Suprapubic skin (tissue), 4 donors: ENCODE measurements around the gene PLA2G4F. TPM values are rescaled to one million over a fixed set of nuclear protein-coding genes. Genes with fewer than 3 reads are reported as not detected.

Experiments
- DNase-seq, 2 donors: peaks; one replicate each; pipeline ENCODE4 v3.0.0-alpha.2; 2019; ENCODE audit warnings: low spot score in 2 of 2
- H3K27ac ChIP-seq: fragments of 200-600 bp; sonication (generic); one replicate; pipeline ENCODE4 v1.5.1; 2019
- H3K27me3 ChIP-seq: fragments of 200-600 bp; sonication (generic); one replicate; pipeline ENCODE4 v1.5.1; 2019
- H3K36me3 ChIP-seq: fragments of 200-600 bp; sonication (generic); one replicate; pipeline ENCODE4 v1.5.1; 2019
- H3K4me1 ChIP-seq: fragments of 200-600 bp; sonication (generic); one replicate; pipeline ENCODE4 v1.5.1; 2019
- H3K4me3 ChIP-seq: fragments of 200-600 bp; sonication (generic); one replicate; pipeline ENCODE4 v1.5.1; 2019; ENCODE audit warnings: mild to moderate bottlenecking
- H3K9me3 ChIP-seq: fragments of 200-600 bp; sonication (generic); one replicate; pipeline ENCODE4 v1.5.1; 2019
- EP300 ChIP-seq: sonication (generic); formaldehyde crosslinking; IDR thresholded peaks from one replicate; pipeline ENCODE4 v1.6.1; 2017; ENCODE audit warnings: antibody characterized with exemption
- POLR2A ChIP-seq, 2 donors: fragments of 450-650 bp; IDR thresholded peaks; one replicate each; pipeline ENCODE4 v1.6.1; 2017; ENCODE audit warnings: antibody characterized with exemption in 2 of 2, mild to moderate bottlenecking in 2 of 2, moderate library complexity in 2 of 2
- POLR2AphosphoS5 ChIP-seq, 3 donors: sonication (generic); formaldehyde crosslinking; IDR thresholded peaks; one replicate each; pipeline ENCODE4 v1.6.1; 2017; ENCODE audit warnings: antibody characterized with exemption in 3 of 3
- WGBS: methylation state at CpG from one replicate; pipeline ENCODE4 v1.1.5; 2018; 5-methylcytosine and 5-hydroxymethylcytosine counted together
- total RNA-seq, 4 donors: library from RNA; depleted of rRNA; stranded (reverse); fragments of >200 nt; gene quantifications; one replicate each; pipeline ENCODE4 v1.1.0, GENCODE V29; 2016
- TF ChIP-seq, protein P1 (sequence below), 2 donors: fragments of 200-600 bp in 1 of 2; fragments of 450-650 bp in 1 of 2; sonication (generic) in 1 of 2; IDR thresholded peaks; one replicate each; pipeline ENCODE4 v1.5.1; 2016 to 2019; ENCODE audit warnings: antibody characterized with exemption in 2 of 2, mild to moderate bottlenecking in 1 of 2, moderate library complexity in 1 of 2

PLA2G4F gene
- total RNA-seq, 4 donors from 2014 or later, result 209 to 311 (median 246) TPM

DNA sequence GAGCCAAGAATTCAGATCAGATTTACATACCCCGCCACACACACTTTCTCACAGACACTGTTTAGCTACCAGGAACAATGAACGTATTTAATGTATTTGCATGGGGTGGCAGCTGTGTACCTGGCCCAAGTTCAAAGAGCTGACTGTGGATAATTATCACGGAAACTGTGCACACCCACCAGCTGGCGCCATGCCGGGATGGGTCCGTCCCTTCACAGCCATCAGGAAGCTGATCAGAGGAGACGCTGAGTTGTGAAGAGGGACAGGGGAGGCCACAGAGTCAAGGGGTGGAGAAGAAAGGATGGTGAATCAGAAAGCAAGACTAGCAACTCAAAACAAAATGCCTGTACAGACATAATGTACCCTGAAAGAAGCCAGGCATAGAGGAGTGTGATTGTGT lies 49.0 kb downstream of the PLA2G4F start:
- no peak overlapping the region for H3K4me3 ChIP-seq
- no peaks in the 10 kb centered on the region for H3K27me3 ChIP-seq
- no peak for TF ChIP-seq POLR2A (IDR thresholded peaks at IDR 0.05)
- TF ChIP-seq EP300, result no peak
- TF ChIP-seq, protein P1, sequence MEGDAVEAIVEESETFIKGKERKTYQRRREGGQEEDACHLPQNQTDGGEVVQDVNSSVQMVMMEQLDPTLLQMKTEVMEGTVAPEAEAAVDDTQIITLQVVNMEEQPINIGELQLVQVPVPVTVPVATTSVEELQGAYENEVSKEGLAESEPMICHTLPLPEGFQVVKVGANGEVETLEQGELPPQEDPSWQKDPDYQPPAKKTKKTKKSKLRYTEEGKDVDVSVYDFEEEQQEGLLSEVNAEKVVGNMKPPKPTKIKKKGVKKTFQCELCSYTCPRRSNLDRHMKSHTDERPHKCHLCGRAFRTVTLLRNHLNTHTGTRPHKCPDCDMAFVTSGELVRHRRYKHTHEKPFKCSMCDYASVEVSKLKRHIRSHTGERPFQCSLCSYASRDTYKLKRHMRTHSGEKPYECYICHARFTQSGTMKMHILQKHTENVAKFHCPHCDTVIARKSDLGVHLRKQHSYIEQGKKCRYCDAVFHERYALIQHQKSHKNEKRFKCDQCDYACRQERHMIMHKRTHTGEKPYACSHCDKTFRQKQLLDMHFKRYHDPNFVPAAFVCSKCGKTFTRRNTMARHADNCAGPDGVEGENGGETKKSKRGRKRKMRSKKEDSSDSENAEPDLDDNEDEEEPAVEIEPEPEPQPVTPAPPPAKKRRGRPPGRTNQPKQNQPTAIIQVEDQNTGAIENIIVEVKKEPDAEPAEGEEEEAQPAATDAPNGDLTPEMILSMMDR (IDR thresholded peaks at IDR 0.05), result no peak
- no peak for TF ChIP-seq POLR2AphosphoS5 (IDR thresholded peaks at IDR 0.05)
- 9% methylated on average over 7 of the region's 7 CpGs for WGBS
- no peak for DNase-seq
- no peak overlapping the region for H3K27ac ChIP-seq
- no peaks in the 10 kb centered on the region for H3K36me3 ChIP-seq
- no peaks in the 10 kb centered on the region for H3K9me3 ChIP-seq
- H3K4me1 ChIP-seq, result peaks cover 12% of the 10 kb centered on the region

DNA sequence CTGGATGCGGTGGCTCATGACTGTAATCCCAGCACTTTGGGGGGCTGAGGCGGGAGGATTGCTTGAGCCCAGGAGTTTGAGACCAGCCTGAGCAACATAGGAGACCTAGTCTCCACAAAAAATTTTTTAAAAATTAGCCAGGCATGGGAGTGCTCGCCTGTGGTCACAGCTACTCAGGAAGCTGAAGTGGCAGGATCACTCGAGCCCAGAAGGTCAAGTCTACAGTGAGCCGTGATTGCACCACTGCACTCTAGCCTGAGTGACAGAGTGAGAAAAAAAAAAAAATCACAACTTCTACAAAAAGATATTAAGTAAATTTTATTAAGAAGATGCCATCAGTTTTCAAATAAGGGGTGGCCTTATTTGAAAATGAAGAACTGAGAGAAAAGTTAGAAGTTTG lies 50.1 kb downstream of the PLA2G4F start:
- no peak for DNase-seq
- H3K9me3 ChIP-seq, result no peaks in the 10 kb centered on the region
- H3K4me1 ChIP-seq, result peaks cover 12% of the 10 kb centered on the region
- no peaks in the 10 kb centered on the region for H3K36me3 ChIP-seq
- H3K27me3 ChIP-seq, result no peaks in the 10 kb centered on the region
- H3K27ac ChIP-seq, result no peak overlapping the region
- no peak for TF ChIP-seq POLR2A (IDR thresholded peaks at IDR 0.05)
- TF ChIP-seq POLR2AphosphoS5 (IDR thresholded peaks at IDR 0.05), result no peak
- TF ChIP-seq, protein P1 (IDR thresholded peaks at IDR 0.05), result no peak
- TF ChIP-seq EP300, result no peak
- 78% methylated on average over 5 of the region's 5 CpGs for WGBS
- H3K4me3 ChIP-seq, result no peak overlapping the region

DNA sequence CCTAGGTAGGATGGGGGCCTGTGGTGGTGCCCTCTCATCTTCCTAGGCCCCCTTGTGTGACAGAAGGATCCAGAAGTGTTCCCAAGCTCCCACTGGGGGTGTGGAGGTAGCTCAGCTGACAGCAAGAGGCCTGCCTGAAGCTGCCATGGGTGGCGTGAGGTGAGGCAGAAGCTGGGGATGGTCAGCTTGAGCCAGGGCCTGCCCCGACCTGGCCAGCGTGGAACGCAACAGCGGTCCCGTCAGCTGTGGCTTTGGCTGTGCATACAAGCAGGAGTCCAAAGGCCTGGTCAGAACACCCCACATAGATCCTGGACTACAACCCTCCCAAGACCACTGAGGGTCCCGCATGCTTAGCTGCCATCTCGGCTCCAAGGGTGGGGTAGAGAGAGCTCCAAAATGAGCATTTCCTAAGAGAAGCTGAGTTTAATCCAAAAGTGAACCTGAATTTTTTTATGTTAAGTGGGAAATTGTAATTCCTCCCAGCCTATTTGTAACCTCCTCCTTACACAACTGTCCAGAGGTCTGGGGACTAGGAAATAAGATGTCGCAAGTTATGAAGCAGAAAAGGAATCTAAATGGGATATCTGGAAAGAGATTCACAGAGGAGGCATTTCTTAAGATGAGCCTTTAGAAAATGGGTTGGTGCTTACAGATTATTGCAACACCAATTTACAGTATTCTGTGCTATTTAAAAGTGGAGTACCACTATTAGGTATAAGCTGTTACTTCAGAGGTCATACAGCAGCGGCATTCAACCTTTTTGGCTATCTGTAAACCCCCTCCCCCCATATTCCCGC lies 52.1 kb downstream of the PLA2G4F start:
- WGBS, result 95% methylated on average over 11 of the region's 11 CpGs
- TF ChIP-seq EP300 (no peak), POLR2A (IDR thresholded peaks at IDR 0.05) (no peak), POLR2AphosphoS5 (IDR thresholded peaks at IDR 0.05) (no peak)
- TF ChIP-seq, protein P1 (IDR thresholded peaks at IDR 0.05), result no peak
- Histone ChIP-seq H3K4me1 (peaks cover 23% of the 10 kb centered on the region), H3K4me3 (no peak overlapping the region), H3K9me3 (no peaks in the 10 kb centered on the region), H3K27ac (no peak overlapping the region), H3K27me3 (no peaks in the 10 kb centered on the region), H3K36me3 (no peaks in the 10 kb centered on the region)
- DNase-seq, result no peak

DNA sequence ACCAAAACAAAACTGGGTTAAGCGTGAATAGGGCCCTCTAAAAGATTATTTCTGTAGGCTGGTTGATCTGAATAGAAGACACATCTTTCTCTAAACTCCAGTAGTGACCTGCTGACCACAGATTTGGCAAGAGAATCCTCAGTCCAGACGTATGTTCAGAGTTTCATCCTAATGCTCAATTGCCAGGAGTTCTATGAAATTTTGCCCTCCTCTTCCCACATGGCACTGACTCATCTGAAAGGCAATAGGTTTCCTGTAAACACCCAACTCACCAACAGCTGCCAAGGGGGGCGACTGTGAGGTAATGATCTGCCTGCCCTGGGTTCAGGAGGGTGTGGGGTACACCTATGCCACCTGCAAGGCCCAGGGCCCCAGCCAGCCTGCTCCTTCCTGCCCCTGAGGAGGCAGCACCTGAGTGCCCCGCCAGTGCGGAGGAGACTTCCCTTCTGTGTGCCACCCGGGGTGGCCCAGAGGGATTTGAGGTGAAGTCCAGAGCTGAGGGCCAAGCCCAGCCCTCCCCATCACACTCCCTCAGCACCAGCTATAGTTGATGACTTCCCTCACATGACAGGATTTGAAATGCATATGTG lies 53.7 kb downstream of the PLA2G4F start:
- TF ChIP-seq POLR2A (IDR thresholded peaks at IDR 0.05), result no peak
- Histone ChIP-seq H3K4me1 (peaks cover 23% of the 10 kb centered on the region), H3K27me3 (no peaks in the 10 kb centered on the region), H3K4me3 (no peak overlapping the region), H3K9me3 (no peaks in the 10 kb centered on the region), H3K27ac (no peak overlapping the region), H3K36me3 (no peaks in the 10 kb centered on the region)
- no peak for DNase-seq
- WGBS, result 70% methylated on average over 6 of the region's 6 CpGs

DNA sequence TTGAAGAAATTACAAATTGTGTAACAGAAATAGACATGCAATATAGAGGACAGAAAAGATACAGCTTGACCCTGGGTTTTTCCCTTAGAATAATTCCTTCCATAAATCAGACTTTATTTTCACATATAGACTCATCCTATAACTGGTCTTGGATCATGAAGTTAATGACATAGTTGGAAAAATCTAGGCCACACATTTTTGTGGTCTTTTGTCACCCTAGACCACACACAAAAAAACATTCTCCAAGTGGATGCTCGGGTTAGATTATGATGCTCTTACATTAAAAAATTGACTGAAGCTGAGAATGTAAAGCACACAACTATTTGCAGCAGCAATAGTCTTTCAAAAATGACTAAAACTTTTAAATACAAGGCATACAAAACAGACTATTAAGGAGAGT lies 54.6 kb downstream of the PLA2G4F start:
- H3K9me3 ChIP-seq, result no peaks in the 10 kb centered on the region
- peaks cover 17% of the 10 kb centered on the region for H3K4me1 ChIP-seq
- H3K27me3 ChIP-seq, result no peaks in the 10 kb centered on the region
- no peak overlapping the region for H3K27ac ChIP-seq
- 81% methylated on average over 1 of the region's 1 CpG for WGBS
- H3K4me3 ChIP-seq, result no peak overlapping the region
- no peaks in the 10 kb centered on the region for H3K36me3 ChIP-seq
- no peak for DNase-seq
- no peak for TF ChIP-seq POLR2AphosphoS5 (IDR thresholded peaks at IDR 0.05)
- TF ChIP-seq EP300, result no peak
- TF ChIP-seq, protein P1 (IDR thresholded peaks at IDR 0.05), result no peak
- TF ChIP-seq POLR2A (IDR thresholded peaks at IDR 0.05), result no peak
